GM12801 (cell line): ENCODE data around the gene TMEM31.

ENCODE experiments used
- TF ChIP-seq, protein P1 (sequence below): IDR thresholded peaks from one replicate; pipeline ENCODE4 v1.5.1; 2011; ENCODE audit warnings: control low read depth; ENCODE audit not compliant: insufficient read length; ENCODE audit errors: extremely low read depth

Gene TMEM31

DNA sequence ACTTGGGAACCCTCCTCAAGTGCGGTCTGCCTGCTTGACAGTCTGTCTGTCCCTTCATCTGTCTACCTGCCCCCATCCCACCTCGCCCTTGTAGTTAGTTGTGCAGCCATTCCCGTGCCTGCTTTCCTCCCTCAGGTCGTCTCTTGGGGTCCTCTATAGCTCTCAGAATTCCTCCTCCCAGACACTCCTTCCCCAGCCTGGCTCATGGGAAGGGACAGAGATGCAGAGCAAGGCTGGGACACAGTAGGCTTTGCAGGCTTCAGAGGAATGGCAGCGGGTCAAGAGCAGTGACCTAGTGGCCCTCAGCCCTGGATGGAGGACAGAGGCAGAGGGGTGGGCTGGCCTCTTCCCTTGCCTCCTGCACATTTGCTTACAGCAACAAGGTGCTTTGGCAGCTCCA, 18.3 kb downstream of the TMEM31 start:
- TF ChIP-seq, protein P1, sequence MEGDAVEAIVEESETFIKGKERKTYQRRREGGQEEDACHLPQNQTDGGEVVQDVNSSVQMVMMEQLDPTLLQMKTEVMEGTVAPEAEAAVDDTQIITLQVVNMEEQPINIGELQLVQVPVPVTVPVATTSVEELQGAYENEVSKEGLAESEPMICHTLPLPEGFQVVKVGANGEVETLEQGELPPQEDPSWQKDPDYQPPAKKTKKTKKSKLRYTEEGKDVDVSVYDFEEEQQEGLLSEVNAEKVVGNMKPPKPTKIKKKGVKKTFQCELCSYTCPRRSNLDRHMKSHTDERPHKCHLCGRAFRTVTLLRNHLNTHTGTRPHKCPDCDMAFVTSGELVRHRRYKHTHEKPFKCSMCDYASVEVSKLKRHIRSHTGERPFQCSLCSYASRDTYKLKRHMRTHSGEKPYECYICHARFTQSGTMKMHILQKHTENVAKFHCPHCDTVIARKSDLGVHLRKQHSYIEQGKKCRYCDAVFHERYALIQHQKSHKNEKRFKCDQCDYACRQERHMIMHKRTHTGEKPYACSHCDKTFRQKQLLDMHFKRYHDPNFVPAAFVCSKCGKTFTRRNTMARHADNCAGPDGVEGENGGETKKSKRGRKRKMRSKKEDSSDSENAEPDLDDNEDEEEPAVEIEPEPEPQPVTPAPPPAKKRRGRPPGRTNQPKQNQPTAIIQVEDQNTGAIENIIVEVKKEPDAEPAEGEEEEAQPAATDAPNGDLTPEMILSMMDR, result no peak

DNA sequence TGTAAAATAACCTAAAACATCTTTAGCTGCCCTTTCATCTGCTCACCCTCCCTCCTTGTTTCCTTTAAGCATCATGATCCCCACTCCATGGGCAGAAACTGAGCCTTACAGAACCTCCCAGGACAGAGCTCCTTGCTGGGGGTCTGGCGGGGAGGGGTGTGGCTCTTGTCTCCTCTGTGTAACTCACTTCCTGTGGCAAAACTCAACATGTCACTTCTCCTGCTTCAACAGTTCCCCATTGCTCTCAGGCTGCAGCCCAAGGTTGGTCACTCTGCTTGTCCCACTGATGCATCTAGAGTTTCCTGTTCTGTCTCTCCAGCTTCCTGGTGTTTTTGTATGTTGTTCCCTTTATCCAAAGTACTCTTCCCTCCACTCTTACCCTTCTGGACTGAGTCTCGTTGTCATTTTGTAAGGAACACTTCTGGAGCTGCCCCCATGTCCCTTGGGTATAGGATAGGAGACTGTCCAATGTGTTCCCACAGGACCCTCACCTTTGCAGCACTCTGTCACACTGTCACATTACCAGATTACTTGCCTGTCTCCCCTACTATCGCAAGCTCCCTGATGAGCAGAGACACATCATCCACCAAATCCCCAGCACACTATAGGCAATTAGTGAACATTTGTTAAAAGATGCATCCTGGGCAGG, 19.6 kb downstream of the TMEM31 start:
- TF ChIP-seq, protein P1, result no peak

DNA sequence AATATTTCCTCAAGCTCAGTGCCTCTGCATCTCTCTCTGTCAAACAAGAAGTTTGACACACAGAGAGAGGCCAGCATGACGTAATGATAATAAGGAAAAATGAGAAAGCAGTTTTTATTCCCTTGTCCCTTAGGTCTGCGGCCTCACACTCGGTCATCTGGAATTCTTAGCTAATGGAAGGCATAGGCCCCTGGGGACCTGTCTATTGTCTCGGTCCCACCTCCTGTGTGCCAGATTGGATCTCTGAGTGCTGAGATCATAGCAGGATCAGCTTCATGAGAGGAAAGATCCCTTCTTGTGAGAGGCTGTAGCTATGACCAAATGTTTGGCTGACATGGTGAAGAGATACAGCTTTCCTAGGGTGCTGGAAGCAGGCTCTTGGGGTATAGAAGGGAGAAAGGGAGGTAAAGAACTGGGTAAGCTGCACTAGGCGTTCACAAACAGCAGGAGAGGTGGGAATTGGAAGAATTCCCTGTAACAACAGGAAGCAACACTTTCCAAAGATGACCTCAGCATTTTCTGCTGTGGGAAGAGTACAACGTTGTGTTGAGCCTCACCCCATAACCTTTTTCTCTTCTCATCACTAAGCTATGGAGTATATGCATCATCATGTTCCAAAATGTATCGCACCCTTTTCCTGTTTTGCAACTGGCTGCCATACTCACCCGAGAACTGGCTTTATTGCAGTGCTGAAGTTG, 20.2 kb downstream of the TMEM31 start:
- TF ChIP-seq, protein P1, result no peak

DNA sequence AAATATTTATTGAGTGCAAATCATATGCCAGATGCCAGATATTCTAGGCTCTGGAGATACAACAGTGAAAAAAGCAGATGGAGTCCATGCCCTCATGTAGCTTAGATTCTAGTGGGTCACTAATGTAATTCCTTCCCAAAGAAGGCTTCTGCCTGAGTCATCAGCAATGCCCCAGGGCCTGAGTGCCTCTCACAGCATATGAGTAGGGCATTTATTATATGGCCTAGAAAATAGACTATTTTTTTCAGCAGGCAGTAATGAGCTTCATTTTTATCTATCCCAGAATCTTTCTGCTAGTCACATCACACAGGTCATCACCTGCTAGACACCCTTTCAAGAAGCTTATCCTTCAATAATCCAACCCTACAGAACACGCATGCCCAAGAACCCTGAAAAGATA, 22.3 kb downstream of the TMEM31 start:
- TF ChIP-seq, protein P1, result no peak

DNA sequence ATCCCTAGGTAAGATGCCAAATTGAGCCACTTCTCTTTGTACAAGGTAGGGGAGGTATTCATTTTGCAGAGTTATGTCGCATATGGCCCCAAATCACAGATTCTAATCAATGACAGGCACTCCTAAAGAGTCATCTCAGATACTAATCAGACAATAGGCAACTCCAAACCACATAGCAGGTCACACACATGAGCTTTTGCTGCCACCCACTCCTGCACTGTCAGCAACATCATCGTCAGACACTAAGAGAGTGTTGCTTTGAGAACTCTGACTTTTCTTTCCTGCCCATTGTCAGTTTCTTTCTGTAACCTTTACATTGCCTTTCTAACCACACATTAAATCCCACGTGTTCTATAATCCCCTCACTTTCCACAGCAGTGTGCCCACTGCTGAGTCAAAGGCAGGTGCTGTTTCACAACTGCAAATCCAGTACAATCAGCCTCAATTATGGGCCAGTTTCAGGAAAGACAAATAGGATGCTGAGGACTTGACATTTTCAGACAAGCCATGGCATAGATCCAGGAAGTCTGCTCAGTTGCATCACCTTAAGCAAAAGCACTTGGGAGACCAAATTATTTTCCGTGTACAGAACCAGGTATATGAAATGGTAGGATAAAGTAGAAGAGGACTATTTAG, 23.5 kb downstream of the TMEM31 start:
- TF ChIP-seq, protein P1, result no peak

DNA sequence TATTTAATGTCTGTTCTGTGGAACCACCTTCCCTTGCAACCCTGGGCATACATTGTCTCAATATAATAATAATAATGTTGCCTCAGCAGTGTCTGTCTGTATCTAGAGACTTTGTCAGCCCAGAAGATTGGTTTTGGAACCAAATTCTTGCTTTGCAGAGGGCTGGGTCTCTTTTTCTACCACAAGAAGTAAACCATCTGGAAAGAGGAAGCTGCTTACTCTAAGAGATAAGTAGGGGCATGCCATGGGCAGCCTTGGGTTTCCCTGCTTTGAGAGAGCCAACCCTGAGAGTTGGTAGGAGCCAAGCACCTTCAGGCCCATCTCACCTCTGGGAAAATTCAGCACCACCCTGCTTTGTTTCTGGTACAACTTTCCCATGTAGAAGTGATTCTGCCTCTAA, 27.0 kb downstream of the TMEM31 start:
- TF ChIP-seq, protein P1, result no peak

DNA sequence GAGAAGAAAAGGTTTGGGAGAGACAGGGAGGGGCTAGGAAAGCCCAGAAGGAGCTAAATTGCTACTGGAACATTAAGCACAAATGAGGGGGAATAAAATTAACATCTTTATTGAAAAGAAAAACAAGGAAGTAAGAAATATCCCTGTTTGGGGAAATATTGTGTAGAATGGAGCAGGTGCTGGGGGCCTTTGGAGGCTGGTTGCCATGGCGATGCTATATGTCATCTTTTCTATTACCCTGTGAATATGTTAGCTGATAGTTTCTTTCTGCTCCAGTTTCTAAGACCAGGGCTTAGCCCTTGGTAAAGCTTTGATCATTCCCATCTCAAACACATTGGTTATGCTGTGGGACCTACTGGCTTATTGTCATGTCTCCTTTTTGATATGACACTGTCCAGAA, 28.7 kb downstream of the TMEM31 start:
- TF ChIP-seq, protein P1, result no peak
